ENCODE data around the gene THSD7A. TPM values are rescaled to one million over a fixed set of nuclear protein-coding genes. Genes with fewer than 3 reads are reported as not detected.

The THSD7A gene
- total and polyA plus RNA-seq, 2 of the 4 experiments (the other 2 are of a cell fraction), result 0.02 to 0.18 TPM

DNA sequence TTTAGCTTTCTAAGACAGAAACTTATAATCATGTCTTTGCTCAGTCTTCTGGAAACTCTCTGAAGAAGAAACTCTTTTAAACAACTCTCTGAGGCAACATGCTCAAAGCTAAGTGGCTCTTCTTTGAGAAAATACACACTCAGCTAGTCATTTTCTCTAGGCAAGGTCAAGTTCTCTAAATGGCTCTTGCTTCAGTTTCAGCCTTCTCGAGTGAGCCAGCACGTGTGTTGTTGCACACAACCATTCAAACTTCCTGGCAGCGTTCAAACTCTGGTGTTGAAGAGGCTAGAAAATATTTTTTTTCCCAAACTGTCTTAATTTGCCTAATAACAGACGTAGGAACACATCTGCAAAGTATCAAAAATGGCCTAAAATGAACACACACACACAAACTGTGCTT lies 129.1 kb downstream of the THSD7A start:
- no peak overlapping the region for H3K56ac ChIP-seq (ENCODE audit: extremely low read depth, insufficient read depth, low read length)
- dilution Hi-C loops (cut with HindIII; ENCODE audit: low sequenced_read_pairs, unreplicated experiment), result no loop called here
- H4K91ac ChIP-seq (ENCODE audit: insufficient read depth, low read depth, low read length), result no peak overlapping the region
- no peak overlapping the region for H3K27ac ChIP-seq (ENCODE audit: insufficient read depth, low read length)
- ChIA-PET POLR2A (ENCODE audit: unreplicated experiment) (no interaction called here), CTCF (no interaction called here)
- in situ Hi-C loops (cut with MboI; ENCODE audit: low sequenced_read_pairs), result no loop called here
- H4K20me1 ChIP-seq (ENCODE audit: insufficient read depth, low read length), result no peaks in the 10 kb centered on the region
- no peak overlapping the region for H3K4me3 ChIP-seq (ENCODE audit: insufficient read depth, low read depth, low read length)
- H3K23ac ChIP-seq (ENCODE audit: low read depth, low read length), result no peak overlapping the region
- H3K9me1 ChIP-seq (ENCODE audit: insufficient read depth, low read length), result no peaks in the 10 kb centered on the region
- H3K4me1 ChIP-seq (ENCODE audit: control insufficient read depth, insufficient read depth, low read length), result no peaks in the 10 kb centered on the region
- no peak overlapping the region for H4K8ac ChIP-seq (ENCODE audit: low read depth in 2 of 2, low read length in 2 of 2)
- DNase-seq, result no peak
- WGBS, 2 experiments (ENCODE audit: extremely low coverage in 2 of 2, insufficient read length in 1 of 2), result no CpG with 5 or more reads among the region's 4 CpGs
- intact Hi-C loops (cut with micrococcal nuclease), result no loop called here
- H3K36me3 ChIP-seq (ENCODE audit: control insufficient read depth, insufficient read depth, low read length), result no peaks in the 10 kb centered on the region
- H3K79me1 ChIP-seq (ENCODE audit: low read depth in 1 of 2, low read length in 2 of 2), result no peaks in the 10 kb centered on the region
- H3K27me3 ChIP-seq (ENCODE audit: control insufficient read depth, insufficient read depth, low read length), result no peaks in the 10 kb centered on the region
- no peak overlapping the region for H3K18ac ChIP-seq (ENCODE audit: low read depth, low read length)
- H2AK5ac ChIP-seq (ENCODE audit: low read depth, low read length), result no peak overlapping the region
- no peak overlapping the region for H2AK9ac ChIP-seq (replicated peaks; ENCODE audit: low read depth, low read length, poor library complexity)
- H3K9me3 ChIP-seq (ENCODE audit: control insufficient read depth, insufficient read depth, low read length), result no peaks in the 10 kb centered on the region
- H2BK120ac ChIP-seq (ENCODE audit: low read depth, low read length), result no peak overlapping the region
- H2BK15ac ChIP-seq (ENCODE audit: low read depth, low read length), result no peak overlapping the region
- H3K4ac ChIP-seq (ENCODE audit: low read depth, low read length), result no peak overlapping the region
- no TSS peak for BruUV-seq (replicated peaks)
- no peak overlapping the region for H2BK5ac ChIP-seq (ENCODE audit: low read depth, low read length, poor library complexity, severe bottlenecking)
- no peak overlapping the region for H2AFZ ChIP-seq (replicated peaks; ENCODE audit: low read length, poor library complexity)
- ATAC-seq (ENCODE audit: low read depth), result no peak
- no peak for TF ChIP-seq MAZ (IDR thresholded peaks at IDR 0.05; ENCODE audit: borderline replicate concordance, low read depth, low read length)
- no peak for TF ChIP-seq BHLHE40 (IDR thresholded peaks at IDR 0.05; ENCODE audit: low read depth, low read length)
- TF ChIP-seq MXI1 (IDR thresholded peaks at IDR 0.05; ENCODE audit: borderline replicate concordance, low read depth, low read length), result no peak
- TF ChIP-seq, protein P1, sequence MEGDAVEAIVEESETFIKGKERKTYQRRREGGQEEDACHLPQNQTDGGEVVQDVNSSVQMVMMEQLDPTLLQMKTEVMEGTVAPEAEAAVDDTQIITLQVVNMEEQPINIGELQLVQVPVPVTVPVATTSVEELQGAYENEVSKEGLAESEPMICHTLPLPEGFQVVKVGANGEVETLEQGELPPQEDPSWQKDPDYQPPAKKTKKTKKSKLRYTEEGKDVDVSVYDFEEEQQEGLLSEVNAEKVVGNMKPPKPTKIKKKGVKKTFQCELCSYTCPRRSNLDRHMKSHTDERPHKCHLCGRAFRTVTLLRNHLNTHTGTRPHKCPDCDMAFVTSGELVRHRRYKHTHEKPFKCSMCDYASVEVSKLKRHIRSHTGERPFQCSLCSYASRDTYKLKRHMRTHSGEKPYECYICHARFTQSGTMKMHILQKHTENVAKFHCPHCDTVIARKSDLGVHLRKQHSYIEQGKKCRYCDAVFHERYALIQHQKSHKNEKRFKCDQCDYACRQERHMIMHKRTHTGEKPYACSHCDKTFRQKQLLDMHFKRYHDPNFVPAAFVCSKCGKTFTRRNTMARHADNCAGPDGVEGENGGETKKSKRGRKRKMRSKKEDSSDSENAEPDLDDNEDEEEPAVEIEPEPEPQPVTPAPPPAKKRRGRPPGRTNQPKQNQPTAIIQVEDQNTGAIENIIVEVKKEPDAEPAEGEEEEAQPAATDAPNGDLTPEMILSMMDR (conservative IDR thresholded peaks at IDR 0.05; ENCODE audit: low read depth, low read length), result no peak
- TF ChIP-seq RCOR1 (IDR thresholded peaks at IDR 0.05; ENCODE audit: insufficient replicate concordance, low read length), result no peak
- TF ChIP-seq, protein P2, sequence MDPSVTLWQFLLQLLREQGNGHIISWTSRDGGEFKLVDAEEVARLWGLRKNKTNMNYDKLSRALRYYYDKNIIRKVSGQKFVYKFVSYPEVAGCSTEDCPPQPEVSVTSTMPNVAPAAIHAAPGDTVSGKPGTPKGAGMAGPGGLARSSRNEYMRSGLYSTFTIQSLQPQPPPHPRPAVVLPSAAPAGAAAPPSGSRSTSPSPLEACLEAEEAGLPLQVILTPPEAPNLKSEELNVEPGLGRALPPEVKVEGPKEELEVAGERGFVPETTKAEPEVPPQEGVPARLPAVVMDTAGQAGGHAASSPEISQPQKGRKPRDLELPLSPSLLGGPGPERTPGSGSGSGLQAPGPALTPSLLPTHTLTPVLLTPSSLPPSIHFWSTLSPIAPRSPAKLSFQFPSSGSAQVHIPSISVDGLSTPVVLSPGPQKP (IDR thresholded peaks at IDR 0.05; ENCODE audit: borderline replicate concordance, low read depth, low read length), result no peak
- no peak for TF ChIP-seq MAFK (IDR thresholded peaks at IDR 0.05; ENCODE audit: low read depth, low read length)
- H4K5ac ChIP-seq (ENCODE audit: low read depth, low read length), result no peak overlapping the region
- H3K14ac ChIP-seq (replicated peaks; ENCODE audit: low read depth, low read length), result no peak overlapping the region
- H3K9ac ChIP-seq (ENCODE audit: low read depth, low read length), result no peak overlapping the region
- no peak overlapping the region for H2BK20ac ChIP-seq (ENCODE audit: low read depth, low read length)
- no peak overlapping the region for H3K4me2 ChIP-seq (ENCODE audit: low read depth, low read length)

All from IMR-90 (cell line).